Activated naive CD8-positive, alpha-beta T cell treated with anti-CD3 and anti-CD28 coated beads, Interleukin-2, amount 50 U/mL, for 16 hours (primary cell): Measurements from ENCODE around the gene CARD16.
"Not testable (repeated sequence)": the region's sequence is repeated elsewhere in the genome, so short reads cannot be mapped to it uniquely, and the experiment has no call there.

ENCODE experiments used
- DNase-seq: peaks from one replicate; pipeline ENCODE4 v3.0.0-alpha.2; 2020; ENCODE audit warnings: low read depth, low spot score

CARD16 gene

GRCh38 chr11:105049481-105049880, 4.3 kb upstream of the CARD16 start:
- DNase-seq = no peak

DNA sequence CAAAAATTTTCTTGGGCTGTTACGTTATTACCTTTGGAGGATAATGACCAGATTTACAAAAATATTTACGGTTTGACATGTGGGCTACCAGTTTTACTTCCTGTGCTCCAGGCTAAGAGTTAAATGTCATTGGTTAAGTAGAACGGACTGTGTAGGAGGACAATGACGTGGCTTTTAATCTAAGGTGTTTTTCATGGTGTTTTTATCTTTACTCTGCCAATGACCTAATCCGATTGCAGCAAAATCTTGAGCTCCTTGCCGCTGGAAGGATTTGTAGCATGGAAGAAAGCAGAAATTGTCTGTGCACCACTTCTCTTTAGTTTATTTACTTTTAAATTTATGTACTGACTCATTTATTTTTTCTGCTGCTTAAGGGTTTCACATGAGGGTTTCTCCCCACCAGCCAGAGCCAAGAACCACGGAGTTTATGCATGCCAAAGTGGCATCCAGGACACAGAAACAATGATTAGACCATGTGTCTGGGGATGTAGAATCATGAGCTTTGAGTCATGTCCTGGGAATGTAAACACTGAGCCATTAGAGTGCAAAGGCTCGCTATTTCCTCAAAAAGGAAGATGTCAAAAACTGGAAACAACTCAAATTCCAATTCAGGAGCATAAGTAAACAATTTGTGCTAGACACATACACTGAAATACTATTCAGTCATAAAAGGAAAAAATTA, 1.9 kb upstream of the CARD16 start:
- DNase-seq = no peak

DNA sequence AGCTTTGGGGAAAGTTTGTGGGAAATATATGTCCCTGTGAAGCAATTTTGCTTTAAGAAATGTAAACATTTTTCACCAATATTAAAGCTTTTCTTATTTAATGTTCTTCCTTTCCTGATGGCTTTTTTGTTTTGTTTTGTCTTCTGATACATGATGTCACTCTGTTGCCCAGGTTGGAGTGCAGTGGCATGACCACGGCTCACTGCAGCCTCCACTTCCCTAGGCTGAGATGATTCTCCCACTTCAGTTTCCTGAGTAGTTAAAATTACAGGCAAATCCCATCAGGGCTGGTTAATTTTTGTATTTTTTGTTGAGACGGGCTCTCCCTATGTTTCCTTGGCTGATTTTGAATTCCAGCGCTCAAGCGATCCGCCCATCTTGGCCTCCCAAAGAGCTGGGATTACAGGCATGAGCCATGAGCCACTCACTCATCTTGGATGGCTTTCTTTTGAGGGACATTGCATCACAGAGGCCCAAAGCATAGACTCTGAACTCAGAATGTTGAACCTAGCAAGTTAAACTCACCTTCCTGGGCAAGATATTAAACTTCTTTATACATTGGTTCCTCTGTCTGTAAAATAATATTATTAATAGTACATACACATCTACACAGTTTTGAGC, 651 bp upstream of the CARD16 start:
- no peak for DNase-seq

GRCh38 chr11:105042178-105042577, 3.0 kb downstream of the CARD16 start:
- DNase-seq = no peak

- no peak for DNase-seq
These were observed 4.4 kb downstream of the CARD16 start for GRCh38 chr11:105040703-105041102.

- DNase-seq = no peak
These were observed 10.1 kb downstream of the CARD16 start, which contains the start of gene CASP1 for GRCh38 chr11:105034813-105035620. TSS of gene CASP1 (minus strand) at chr11:105035144. CDS start at chr11:105035113, 31 bp downstream.

DNA sequence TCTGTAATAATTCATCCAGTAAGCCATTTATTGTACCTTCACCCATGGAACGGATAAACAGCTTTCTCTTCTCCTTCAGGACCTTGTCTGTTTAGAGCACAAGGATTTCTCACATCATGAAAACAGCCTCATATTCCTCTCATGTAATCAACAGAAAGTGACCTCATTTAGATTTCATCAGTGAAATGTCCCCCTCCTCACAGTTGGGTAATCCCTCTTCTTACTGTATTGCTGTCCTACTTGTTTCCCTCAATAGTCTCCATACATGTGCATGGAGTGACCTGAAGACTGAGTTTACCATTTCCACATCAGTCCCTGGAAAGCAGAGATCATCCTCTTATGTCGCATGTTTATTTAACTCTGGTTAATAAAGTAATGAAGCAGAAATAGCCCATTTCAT, 10.7 kb downstream of the CARD16 start:
- DNase-seq = not testable (repeated sequence)

- DNase-seq = no peak
These were observed 11.4 kb downstream of the CARD16 start for GRCh38 chr11:105033781-105034180.

DNA sequence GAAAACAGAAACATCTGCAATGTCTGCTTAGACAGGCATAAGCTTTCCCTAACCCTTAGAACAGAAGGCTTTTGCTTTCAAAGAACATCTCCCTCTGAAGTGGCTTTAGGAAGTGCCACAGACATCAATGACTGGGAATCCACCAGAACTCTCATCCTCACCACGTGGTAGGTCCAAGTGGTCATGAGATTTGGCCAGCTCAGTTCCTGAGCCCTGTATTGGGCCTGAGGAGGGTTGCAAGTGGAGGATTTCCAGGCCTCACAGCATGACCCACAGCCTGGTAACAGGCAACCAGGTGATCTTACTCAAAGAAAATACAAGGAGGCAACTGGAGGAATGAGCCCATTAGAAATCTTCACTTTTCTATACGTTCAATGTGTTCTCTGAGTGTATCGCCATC, 11.8 kb downstream of the CARD16 start:
- DNase-seq = no peak

DNA sequence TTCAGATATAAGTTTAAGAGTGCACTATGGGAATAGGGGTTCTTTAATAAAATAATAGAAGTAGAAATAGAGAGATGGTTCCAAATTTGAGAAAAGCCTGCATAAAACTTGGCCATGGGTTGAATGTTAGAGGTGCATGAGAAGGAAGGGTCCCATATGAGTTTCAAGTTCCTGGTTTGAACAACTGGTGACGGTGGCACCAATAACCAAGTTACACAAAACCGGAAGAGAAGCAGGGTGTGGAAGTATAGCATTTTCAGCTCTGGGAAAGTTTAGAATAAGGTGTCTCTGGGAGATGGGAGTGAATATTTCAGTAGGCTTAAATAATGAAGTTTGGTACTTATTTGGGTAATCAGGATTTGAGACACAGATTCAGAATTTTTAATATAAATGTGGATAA, 12.6 kb downstream of the CARD16 start:
- no peak for DNase-seq

GRCh38 chr11:105027678-105028077, 17.5 kb downstream of the CARD16 start:
- DNase-seq = no peak

- no peak for DNase-seq
These were observed 20.7 kb downstream of the CARD16 start for GRCh38 chr11:105024394-105024793.

DNA sequence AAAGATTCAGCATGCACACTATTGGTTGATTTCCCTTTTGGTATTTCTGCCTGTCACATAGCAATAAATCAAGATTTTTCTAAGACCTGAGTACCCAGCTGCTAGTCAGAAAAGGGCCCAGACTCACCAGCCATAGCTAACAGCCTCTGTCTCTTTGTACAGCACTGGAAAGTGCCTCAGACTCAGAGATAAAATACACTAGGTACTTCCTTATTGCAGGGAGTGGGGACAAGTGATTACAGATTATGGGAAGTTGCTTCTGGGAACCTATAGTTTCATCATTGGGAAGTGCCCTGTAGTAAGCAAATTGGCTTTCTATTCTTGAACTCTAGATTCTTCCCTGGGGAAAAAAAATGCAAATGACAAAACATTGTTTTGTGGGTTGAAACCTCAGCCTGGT, 22.1 kb downstream of the CARD16 start, which contains the start of gene CASP5:
Gene CASP5, minus strand, starts transcription at position 166 of the 400 bp plus-strand sequence. Its CDS starts 32 bp downstream, at position 134.
- DNase-seq = no peak

DNA sequence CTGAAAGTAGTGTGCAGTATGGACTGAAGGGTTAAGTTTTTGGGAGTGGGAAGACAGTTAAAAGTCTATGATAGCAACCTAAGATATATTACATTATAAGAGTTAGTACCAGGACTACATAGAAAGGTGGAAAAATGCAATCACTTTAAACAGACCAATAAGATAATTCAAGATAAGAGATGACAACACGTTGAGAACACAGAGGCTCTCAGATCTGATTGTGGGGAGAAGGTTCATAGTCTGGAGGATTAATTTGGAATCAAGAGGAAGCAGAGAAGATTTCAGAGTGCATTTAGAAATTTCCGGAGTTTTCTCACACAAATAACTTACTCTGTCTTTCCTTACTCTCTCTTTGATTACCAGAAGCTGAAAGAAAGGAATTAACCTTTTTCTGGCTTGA, 22.6 kb downstream of the CARD16 start:
- DNase-seq = no peak

DNA sequence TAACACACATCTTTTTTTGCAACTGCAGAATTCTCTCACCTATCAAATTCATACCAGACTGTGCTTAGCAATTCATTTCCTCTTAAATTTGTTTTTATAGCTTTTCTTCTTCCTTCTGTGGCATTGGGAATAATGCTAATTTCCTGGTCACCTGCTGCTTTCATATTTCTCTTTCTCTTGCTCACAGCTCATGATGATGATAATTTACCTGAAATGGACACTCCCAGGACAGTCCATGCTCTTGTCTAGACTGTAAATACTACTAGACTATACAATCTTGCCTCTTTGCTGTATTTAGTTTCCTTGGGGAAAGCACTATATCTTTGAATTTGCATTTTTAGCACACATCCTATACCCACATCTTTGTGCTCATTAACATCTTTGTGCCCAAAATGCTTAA, 37.7 kb downstream of the CARD16 start:
- DNase-seq = no peak

DNA sequence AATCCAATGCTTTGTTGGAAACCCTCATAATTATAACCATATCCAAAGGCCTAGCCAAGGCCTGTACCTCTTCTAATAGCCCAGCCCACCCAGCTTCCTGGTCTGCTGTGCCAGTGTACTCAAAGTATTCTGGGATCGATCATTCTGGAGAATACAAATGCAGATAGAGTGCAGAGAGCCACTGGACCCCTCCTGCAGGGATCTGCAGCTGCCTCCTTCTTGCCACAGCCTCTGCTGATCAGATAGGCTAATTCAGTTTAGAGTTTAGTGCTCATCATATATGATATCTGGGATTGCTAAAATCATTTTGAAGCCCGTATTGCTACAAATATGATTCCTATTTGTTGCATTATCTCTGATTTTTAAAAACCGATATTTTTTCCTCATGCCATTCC, 39.7 kb downstream of the CARD16 start:
- no peak for DNase-seq

GRCh38 chr11:105004021-105004420, 41.1 kb downstream of the CARD16 start:
- no peak for DNase-seq

GRCh38 chr11:105003151-105003550, 42.0 kb downstream of the CARD16 start:
- no peak for DNase-seq

- DNase-seq = peak; percentile 5
These were observed 44.3 kb downstream of the CARD16 start for GRCh38 chr11:105000797-105001196.

DNA sequence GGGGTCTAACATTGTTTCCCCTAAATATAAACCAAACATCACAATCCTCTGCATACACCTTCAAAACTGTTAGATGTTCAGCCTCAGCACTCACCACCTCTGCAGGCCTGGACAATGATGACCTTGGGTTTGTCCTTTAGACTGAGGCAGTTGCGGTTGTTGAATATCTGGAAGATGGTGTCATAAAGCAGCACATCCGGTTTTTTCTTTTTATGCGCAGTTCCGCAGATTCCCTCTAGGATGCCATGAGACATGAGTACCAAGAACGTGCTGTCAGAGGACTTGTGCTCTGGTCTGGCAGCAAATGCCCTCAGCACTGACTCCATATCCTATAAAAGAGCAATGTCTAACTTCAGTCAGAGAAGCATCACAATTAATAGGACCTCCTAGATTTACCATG, 45.0 kb downstream of the CARD16 start:
- DNase-seq = no peak

DNA sequence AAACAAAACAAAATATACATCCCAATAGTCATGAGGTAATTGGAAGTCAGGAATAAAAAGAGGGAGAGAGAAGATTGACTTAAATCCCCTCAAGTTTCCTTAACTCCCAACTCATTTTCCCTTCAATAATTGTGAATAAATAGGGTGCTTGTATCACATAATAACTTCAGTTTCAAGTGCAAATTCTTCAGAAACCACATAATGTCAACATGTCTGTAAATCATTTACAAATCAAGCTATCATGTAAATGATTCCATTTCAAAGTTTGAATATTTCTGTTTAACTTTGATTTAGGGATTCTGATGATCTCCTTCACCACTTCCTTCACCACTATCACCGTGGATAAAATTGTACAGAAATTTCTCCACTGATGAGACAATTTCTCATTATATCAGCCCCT, 45.4 kb downstream of the CARD16 start:
- DNase-seq = no peak

DNA sequence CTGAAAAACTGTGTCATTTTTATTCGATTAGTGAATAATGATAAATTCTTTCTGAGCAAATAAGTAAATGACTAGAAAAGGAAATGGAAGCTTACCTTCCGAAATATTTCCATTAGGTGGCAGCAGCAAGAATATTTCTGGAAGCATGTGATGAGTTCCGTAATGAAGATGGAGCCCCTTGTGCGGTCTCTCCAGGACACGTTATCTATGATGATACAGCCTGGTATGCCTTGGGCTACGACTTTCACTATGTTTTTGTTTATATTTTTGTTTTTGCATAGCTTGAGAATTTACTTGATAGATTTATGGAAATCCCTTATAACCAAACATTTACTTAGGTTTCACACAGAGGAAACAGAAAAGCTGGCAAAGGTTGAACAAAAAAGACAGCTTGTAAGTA, 47.8 kb downstream of the CARD16 start:
- no peak for DNase-seq

- no peak for DNase-seq
These were observed 50.1 kb downstream of the CARD16 start for GRCh38 chr11:104995001-104995408.
